PC-3 (cell line): Measurements from ENCODE around the gene SLC5A10.
"Not testable (repeated sequence)": the region's sequence is repeated elsewhere in the genome, so short reads cannot be mapped to it uniquely, and the experiment has no call there.

Source experiments
- CTCF ChIP-seq: fragments of 300-600 bp; sonication (generic); conservative IDR thresholded peaks from 2 replicates; pipeline ENCODE4 v1.5.1; 2017; ENCODE audit warnings: antibody characterized with exemption, low read depth, mild to moderate bottlenecking, low read length
- EZH2 ChIP-seq: fragments of 300-600 bp; sonication (generic); IDR thresholded peaks from one replicate; pipeline ENCODE4 v1.6.1; 2017; ENCODE audit warnings: antibody characterized with exemption, mild to moderate bottlenecking, low read length; ENCODE audit not compliant: unreplicated experiment

GRCh38 chr17:19055447-19055846 lies 103.5 kb downstream of the SLC5A10 start:
- TF ChIP-seq CTCF, EZH2: not testable (repeated sequence)
